ENCODE data around the gene FOXO4. TPM values are rescaled to one million over a fixed set of nuclear protein-coding genes. Genes with fewer than 3 reads are reported as not detected.
A peak's percentile ranks its signal among the peaks of the same experiment; 100 is the strongest.

Gene FOXO4
- total and polyA plus RNA-seq, 2 of the 13 experiments (the other 11 are each of a cell fraction or from before 2014, with no cell fraction given) = 5.1 to 5.7 TPM

DNA sequence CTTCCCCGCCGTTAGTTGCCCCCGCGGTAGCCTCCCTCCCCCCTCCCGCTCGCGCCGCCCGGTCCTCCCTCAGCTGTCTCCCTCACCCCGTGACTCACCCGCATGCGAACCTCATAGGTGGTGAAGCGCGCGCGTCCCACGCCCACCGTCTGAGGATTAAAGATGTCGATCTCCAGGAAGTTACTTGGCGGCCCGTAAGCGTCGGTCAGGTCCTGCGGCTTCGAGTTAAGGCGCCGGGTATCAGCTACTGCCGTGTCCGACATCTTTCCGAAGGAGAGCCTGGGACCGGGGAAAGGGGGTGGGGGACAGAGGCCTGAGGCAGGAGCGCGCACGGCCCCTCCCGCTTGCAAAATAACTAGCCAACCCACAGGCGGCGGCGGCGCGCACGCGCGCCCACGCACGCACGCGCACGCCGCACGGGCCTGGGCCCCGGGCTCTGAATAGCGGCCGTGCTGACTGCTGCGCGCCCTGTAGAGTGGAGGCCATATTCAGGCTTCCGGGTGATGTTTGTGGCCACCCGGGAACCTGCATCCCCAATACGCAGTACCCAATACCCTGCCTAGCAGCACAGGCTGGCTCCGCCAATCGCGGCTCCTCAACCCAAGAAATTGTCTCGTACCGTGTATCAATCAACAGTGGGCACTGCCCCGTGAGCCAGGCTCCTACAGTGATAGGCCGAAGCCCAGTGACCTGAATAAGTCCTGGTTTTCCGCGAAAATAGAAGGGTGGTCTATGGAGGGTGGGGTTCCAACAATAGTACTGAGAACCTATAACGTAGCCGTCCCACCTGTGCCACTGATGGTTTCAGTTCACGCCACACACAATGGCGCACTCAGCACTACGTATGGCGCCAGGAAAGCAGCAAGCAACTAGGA, 27.4 kb upstream of the FOXO4 start, which contains the start of gene SNX12 (continued):
- TF ChIP-seq ARNT (IDR thresholded peaks at IDR 0.05) (no peak), STAT5B (CRISPR knock-in tag; IDR thresholded peaks at IDR 0.05) (no peak), MTA3 (CRISPR knock-in tag; IDR thresholded peaks at IDR 0.05) (no peak), PCBP2 (optimal IDR thresholded peaks at IDR 0.05; ENCODE audit: low read depth, low read length, poor library complexity, severe bottlenecking) (no peak), ZNF24 (IDR thresholded peaks at IDR 0.05) (no peak), PHF21A (CRISPR knock-in tag; IDR thresholded peaks at IDR 0.05) (peak; percentile 89), ZNF431 (CRISPR knock-in tag; IDR thresholded peaks at IDR 0.05; ENCODE audit: borderline replicate concordance, low read depth) (0 out of 2 replicates have a peak, but pooled peaks have one; percentile 18), PTBP1 (IDR thresholded peaks at IDR 0.05; ENCODE audit: low read depth, low read length, poor library complexity, severe bottlenecking) (peak; percentile 92), ZMYM3 (CRISPR knock-in tag; IDR thresholded peaks at IDR 0.05) (no peak), CCDC6 (CRISPR knock-in tag; IDR thresholded peaks at IDR 0.05) (peak; percentile 54; the same call in 1 of the 2 replicates), ZBTB42 (CRISPR knock-in tag; IDR thresholded peaks at IDR 0.05) (no peak), ZNF549 (CRISPR knock-in tag; IDR thresholded peaks at IDR 0.05) (no peak), SMAD1 (CRISPR knock-in tag; IDR thresholded peaks at IDR 0.05; ENCODE audit: borderline replicate concordance, low read depth) (no peak), ZFAT (CRISPR knock-in tag; conservative IDR thresholded peaks at IDR 0.05) (no peak), ZNF570 (CRISPR knock-in tag; IDR thresholded peaks at IDR 0.05; ENCODE audit: borderline replicate concordance) (no peak), GABPA (IDR thresholded peaks at IDR 0.05; ENCODE audit: low read depth, low read length) (no peak), GABPA (CRISPR knock-in tag; IDR thresholded peaks at IDR 0.05; ENCODE audit: low read depth) (peak; percentile 30; the same call in 1 of the 2 replicates), RORA (CRISPR knock-in tag; IDR thresholded peaks at IDR 0.05) (no peak), KDM5B (CRISPR knock-in tag; IDR thresholded peaks at IDR 0.05; ENCODE audit: borderline replicate concordance) (no peak), NFYC (CRISPR knock-in tag; IDR thresholded peaks at IDR 0.05) (peak; percentile 86), NCOA2 (CRISPR knock-in tag; IDR thresholded peaks at IDR 0.05) (no peak), NFATC3 (CRISPR knock-in tag; IDR thresholded peaks at IDR 0.05) (no peak), PPARG (CRISPR knock-in tag; conservative IDR thresholded peaks at IDR 0.05) (no peak), ZNF781 (CRISPR knock-in tag; IDR thresholded peaks at IDR 0.05; ENCODE audit: borderline replicate concordance, not compliant biosample characterization) (no peak), ZNF33B (CRISPR knock-in tag; IDR thresholded peaks at IDR 0.05) (no peak), RNF2 (conservative IDR thresholded peaks at IDR 0.05; ENCODE audit: low read depth) (no peak)
- TF ChIP-seq, protein P1, sequence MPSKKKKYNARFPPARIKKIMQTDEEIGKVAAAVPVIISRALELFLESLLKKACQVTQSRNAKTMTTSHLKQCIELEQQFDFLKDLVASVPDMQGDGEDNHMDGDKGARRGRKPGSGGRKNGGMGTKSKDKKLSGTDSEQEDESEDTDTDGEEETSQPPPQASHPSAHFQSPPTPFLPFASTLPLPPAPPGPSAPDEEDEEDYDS (CRISPR knock-in tag; IDR thresholded peaks at IDR 0.05) = peak; percentile 54
- TF ChIP-seq, protein P2, sequence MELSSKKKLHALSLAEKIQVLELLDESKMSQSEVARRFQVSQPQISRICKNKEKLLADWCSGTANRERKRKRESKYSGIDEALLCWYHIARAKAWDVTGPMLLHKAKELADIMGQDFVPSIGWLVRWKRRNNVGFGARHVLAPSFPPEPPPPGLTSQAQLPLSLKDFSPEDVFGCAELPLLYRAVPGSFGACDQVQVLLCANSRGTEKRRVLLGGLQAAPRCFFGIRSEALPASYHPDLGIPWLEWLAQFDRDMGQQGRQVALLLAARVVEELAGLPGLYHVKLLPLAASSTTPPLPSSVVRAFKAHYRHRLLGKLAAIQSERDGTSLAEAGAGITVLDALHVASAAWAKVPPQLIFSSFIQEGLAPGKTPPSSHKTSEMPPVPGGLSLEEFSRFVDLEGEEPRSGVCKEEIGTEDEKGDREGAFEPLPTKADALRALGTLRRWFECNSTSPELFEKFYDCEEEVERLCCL (CRISPR knock-in tag; IDR thresholded peaks at IDR 0.05; ENCODE audit: borderline replicate concordance) = no peak
- TF ChIP-seq, protein P3, sequence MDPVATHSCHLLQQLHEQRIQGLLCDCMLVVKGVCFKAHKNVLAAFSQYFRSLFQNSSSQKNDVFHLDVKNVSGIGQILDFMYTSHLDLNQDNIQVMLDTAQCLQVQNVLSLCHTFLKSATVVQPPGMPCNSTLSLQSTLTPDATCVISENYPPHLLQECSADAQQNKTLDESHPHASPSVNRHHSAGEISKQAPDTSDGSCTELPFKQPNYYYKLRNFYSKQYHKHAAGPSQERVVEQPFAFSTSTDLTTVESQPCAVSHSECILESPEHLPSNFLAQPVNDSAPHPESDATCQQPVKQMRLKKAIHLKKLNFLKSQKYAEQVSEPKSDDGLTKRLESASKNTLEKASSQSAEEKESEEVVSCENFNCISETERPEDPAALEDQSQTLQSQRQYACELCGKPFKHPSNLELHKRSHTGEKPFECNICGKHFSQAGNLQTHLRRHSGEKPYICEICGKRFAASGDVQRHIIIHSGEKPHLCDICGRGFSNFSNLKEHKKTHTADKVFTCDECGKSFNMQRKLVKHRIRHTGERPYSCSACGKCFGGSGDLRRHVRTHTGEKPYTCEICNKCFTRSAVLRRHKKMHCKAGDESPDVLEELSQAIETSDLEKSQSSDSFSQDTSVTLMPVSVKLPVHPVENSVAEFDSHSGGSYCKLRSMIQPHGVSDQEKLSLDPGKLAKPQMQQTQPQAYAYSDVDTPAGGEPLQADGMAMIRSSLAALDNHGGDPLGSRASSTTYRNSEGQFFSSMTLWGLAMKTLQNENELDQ (CRISPR knock-in tag; IDR thresholded peaks at IDR 0.05; ENCODE audit: borderline replicate concordance) = no peak

Data from HepG2 (cell line).